G401.6 (cell line): ENCODE results near the gene FBXO2.

ENCODE experiments used
- FAIRE-seq: peaks from 2 replicates; lab custom pipeline; 2012; peaks lifted over from hg19 to GRCh38; lab: Jason Lieb, UNC

Gene FBXO2

GRCh38 chr1:11682287-11682771 is 28.1 kb upstream of the FBXO2 start:
- no peak for FAIRE-seq

- no peak for FAIRE-seq
These were observed 27.0 kb upstream of the FBXO2 start, which contains the start of gene MAD2L2 for GRCh38 chr1:11681071-11681771. MAD2L2 (minus strand) TSS chr1:11681148; CDS start chr1:11680601, 547 bp downstream.

GRCh38 chr1:11680270-11681070 is 26.2 kb upstream of the FBXO2 start:
- no peak for FAIRE-seq

GRCh38 chr1:11678442-11678841 is 24.2 kb upstream of the FBXO2 start:
- no peak for FAIRE-seq

GRCh38 chr1:11676386-11677103 is 22.3 kb upstream of the FBXO2 start:
- no peak for FAIRE-seq

- no peak for FAIRE-seq
These were observed 21.1 kb upstream of the FBXO2 start for GRCh38 chr1:11675325-11675724.

GRCh38 chr1:11674488-11674887 is 20.3 kb upstream of the FBXO2 start:
- no peak for FAIRE-seq

GRCh38 chr1:11673089-11673769 is 19.0 kb upstream of the FBXO2 start:
- no peak for FAIRE-seq

GRCh38 chr1:11671544-11672286 is 17.5 kb upstream of the FBXO2 start:
- no peak for FAIRE-seq

GRCh38 chr1:11671205-11671543 is 16.9 kb upstream of the FBXO2 start:
- FAIRE-seq = no peak

GRCh38 chr1:11670747-11671146 is 16.5 kb upstream of the FBXO2 start:
- FAIRE-seq = no peak

- FAIRE-seq = no peak
These were observed 14.3 kb upstream of the FBXO2 start for GRCh38 chr1:11668516-11668915.

- FAIRE-seq = no peak
These were observed 10.3 kb upstream of the FBXO2 start for GRCh38 chr1:11664336-11665065.

- FAIRE-seq = no peak
These were observed 6.9 kb upstream of the FBXO2 start for GRCh38 chr1:11661103-11661502.

GRCh38 chr1:11659748-11660147 is 5.5 kb upstream of the FBXO2 start:
- FAIRE-seq = no peak

- FAIRE-seq = no peak
These were observed 4.3 kb upstream of the FBXO2 start for GRCh38 chr1:11658542-11658941.

GRCh38 chr1:11657654-11658053 is 3.4 kb upstream of the FBXO2 start:
- FAIRE-seq = no peak

GRCh38 chr1:11654939-11655808 is 945 bp upstream of the FBXO2 start:
- FAIRE-seq = no peak

GRCh38 chr1:11653861-11654136 is 430 bp downstream of the FBXO2 start:
- FAIRE-seq = no peak
